HG02970 (cell line): ENCODE data around the gene BMP10.
"Not testable (repeated sequence)": the region's sequence is repeated elsewhere in the genome, so short reads cannot be mapped to it uniquely, and the experiment has no call there.

Experiments
- ATAC-seq: cut with Tn5 transposase; IDR thresholded peaks from one replicate; pipeline ENCODE4 v1.9.1; 2021; ENCODE audit warnings: mild to moderate bottlenecking, moderate library complexity, moderate number of reproducible peaks; ENCODE audit not compliant: unreplicated experiment, low FRiP score

BMP10 gene

DNA sequence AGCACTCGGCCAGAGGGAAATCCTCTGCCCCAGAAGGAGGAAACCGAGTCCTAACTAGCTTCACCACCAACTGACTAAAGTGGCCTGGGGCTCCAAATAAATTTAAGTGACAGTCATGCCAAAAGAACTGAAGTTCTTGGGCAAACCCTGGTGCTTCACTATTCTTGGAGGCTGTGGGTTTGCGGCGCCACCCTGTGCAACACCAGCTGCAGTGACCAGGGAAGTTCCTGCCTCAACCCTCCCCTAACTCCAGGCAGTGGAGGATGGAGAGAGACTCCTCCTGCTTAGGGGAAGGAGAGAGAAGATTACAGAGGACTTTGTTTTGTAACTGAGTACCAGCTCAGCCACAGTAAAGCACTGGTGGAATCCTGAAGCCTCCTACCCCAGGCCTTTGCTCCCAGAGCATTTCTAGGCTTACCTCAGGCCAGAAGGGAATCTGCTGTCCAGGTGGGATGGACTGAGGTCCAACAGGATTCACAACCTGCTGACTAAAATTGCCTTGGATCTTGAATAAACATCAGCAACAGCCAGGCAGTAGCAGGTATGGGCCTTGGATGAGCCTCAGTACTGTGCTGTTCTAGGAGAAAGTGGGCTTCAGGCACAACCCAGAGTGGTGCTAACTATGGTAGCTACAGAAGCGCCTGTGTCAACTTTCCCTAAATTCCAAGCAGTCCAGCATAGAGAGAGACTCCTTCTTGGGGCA, 29.4 kb upstream of the BMP10 start:
- no peak for ATAC-seq

- ATAC-seq, result not testable (repeated sequence)
Measured at GRCh38 chr2:68895981-68896380, 24.8 kb upstream of the BMP10 start.

DNA sequence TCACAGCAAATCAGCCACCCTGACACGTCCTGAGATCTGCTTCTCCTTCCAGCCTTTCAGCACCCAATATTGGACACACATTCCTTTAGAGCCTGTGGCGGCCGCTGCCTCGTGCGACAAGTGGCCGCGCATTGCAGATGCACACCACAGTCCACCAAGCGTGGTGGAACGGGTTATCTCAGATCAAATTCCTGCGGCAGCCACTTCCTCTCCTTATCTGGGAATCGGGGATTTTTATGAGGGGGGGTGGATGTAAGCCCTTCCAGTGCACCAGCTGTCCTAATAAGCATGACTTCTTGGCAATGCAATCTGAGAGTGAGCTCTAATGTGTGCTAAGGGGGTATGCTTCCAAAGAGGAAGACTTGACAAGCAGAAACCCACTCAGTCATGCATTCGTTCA, 18.3 kb upstream of the BMP10 start:
- ATAC-seq, result no peak

DNA sequence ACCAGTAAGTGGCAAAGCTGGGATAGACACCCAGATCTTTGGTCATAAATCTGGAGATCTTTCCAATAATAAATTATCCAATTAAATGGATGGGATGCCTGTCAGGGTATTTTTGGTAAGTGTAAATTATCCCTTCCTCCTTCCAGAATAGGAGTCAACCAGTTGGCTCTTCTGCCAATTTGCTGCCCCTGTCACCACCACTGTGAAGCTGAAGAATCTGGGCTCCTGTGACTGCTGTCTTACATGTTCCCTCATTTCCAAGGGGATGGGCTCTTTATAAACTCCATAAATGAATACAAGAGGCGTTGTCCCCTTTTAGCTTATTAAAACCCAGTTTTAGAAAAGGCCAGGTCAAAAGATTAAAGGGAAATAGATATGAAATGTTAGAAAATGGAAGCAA, 17.8 kb upstream of the BMP10 start:
- no peak for ATAC-seq

DNA sequence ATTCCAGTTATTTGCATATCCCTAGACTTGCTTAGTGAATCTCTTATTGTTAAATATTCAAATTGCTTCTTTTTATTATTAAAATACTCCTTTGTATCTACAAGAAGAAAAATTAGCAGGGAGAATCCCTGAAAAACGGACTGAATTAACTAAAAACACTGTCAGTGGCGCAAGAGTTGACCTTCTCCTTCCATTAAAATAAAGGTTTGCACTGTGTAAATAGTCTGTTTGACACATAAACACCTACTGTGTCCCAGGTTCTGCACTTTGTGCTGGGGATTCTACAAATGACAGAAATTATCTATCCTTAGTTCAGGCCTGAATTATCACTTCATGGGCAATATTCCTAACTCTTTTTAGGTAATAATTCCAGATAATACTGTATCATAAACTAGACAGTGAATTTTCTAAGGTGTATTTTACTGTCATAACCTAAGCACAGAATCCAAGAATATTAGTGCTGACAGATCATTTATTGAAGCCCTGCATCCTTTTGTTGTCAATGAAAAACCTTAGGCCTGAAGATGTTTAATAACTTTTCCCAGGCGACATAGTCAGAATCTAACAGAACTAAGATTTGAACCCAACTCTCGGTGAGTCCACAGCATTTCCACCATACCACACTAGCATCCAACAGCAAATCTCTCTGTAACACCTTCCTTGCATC, 17.0 kb upstream of the BMP10 start:
- ATAC-seq, result no peak

DNA sequence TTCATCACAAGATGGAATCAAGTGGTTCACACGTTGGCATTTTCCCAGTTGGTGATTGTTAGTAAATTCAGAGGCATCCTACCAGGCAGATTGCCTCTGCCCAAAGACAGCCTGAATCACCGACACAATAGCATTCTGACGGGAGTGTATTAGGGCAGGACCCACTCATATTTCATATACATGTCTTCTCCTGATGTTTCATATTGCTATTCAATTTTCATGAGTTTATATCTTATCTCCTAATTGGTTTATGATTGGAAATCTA, 14.5 kb upstream of the BMP10 start:
- no peak for ATAC-seq

DNA sequence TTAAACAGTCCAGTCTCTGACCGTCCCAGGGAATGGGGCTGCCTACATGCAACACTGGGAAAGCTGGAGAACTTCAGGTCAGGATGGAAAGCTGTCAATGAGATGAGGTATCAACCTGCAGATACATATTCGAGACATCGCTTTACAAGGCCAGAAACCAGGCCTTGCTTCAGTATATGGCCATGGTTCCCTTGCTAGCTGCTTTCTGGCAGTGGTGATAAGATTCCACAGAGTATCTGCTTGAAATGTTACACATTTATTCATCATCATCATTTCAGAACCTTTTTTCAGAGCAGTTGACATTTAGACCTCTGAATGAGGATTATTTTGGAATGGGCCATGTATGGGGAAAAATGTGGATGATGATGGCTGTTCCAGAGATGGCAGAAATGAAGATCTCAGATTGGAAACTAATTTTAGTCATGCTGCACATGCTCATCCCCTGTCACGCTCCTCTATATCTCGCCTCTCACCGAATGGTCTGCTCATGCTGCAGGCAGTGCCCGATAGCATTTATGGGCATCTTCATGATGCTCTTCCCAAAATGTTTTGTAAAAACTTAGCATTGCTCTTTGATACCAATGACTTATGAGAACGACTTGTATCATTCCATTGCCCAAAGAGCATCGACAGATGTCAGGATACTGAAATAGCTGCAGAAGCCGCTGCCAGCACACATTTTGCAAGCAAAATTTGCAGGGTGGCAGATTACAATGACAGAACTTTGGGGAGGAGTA, 14.0 kb upstream of the BMP10 start:
- no peak for ATAC-seq

DNA sequence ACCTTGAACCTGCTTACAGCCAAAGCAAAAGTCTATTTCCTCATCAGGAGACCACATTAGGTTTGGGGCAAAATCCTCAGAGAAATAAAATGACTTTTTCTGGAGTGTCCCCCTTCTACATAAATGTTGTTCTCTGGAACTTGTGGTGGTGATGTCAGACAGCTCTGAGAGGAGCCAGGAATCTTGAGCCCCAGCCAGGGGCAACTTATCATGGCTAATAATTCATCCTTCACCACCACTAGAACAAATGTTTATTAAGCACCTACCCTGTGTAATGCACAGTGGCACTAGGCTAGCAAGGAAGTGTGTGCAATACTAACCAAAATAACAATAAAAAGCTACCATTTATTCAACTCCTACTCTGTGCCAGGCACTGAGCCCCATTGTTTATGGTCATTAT, 9.0 kb upstream of the BMP10 start:
- no peak for ATAC-seq

DNA sequence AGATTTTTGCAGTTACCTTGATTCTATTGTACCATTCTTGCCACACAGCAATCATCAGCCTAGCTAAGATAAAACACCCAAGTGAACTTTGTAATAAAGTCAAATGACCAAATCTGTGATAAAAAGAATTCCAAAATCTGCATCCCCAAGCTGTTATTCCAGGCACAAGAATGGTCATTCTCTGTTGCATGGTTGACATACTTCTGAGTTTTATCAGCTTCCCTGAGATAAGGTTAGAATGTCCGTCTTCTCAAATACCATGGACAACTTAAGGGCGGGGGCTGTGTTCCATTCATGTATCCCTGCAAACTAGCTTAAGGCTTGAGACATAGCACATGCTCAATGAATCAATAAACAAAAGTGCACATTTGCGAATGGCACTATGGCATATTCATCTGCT, 8.1 kb upstream of the BMP10 start:
- no peak for ATAC-seq

DNA sequence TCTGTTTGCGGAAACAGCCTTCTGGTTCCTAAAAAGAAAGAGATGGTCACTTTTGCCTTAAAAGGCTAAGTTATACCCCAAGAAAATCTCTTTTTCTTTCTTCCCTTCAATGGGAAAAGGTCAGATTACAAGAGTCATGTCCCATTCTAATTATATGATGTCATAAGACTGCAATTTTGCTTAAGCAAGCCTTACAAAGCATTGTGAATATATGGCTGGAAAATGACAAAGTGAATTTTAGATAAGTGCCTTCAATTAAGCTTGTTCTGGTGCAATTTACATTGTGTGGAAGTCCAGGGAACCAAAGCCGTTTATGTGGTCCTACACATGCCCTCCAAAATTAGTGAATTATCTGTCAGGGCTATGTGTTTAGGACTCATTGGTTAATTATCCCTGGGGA, 7.6 kb upstream of the BMP10 start:
- ATAC-seq, result no peak

DNA sequence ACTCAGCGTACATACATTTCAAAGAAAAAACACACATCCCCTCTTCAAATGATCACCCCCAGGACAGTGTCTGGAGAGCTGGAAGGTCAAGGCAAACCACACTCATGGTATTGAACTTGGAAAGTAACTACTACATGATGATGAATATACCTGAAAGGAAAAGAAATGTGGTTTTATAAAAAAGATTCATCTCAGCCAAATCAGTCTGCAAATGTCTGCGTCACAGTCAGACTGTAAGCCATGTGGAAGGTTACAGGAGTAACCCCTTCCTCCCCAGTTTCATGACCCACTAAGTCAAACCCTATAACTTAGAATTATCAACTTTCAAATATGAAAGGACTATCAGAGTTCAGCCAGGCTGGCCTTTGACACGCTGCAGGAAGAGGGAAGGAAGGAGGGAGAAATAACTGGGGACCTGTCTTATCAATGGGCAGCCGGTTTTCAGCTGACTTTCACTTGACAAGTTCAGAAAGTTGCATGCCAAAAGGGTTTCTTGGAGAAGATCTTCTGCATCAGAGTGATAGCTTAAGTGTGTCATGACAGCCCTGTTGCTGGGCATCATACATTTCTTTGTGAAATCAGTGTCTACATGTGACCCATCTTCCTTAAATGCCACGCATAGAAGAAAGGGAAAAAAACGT, 7.0 kb upstream of the BMP10 start:
- no peak for ATAC-seq

DNA sequence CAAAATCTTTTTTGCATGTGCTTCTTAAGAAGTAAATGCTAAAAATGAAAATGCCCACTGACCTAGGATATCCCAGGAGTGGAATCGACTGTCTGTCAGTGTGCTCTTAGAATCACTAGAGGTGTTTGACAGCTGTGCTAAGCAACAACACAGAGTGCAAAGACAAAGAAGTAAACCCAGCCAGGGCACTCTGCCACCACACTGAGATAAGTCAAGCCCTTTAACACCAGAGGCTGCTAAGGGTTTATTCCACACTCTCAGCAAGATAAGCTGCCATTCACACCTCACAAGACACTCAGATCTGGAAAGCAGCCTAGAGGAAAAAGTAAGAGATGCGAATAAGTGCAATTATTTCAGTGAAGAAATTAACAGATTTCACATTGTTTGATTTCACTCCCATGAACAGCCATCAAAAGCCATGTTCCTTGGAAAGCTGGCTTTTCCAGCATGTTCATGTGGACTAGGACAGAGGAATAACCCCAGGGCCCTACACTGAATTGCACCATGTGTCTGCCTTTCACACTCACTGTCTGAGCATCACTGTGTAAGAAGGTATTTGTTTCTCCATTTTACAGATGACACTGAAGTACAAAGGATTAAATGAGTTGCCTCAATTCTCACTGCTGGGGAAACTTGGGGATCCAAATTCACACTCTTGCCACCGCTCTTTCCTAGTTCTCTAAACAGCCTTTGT, 6.0 kb upstream of the BMP10 start:
- no peak for ATAC-seq

GRCh38 chr2:68870215-68870614, 982 bp downstream of the BMP10 start:
- no peak for ATAC-seq

- ATAC-seq, result no peak
Measured at GRCh38 chr2:68865108-68865507, 6.1 kb downstream of the BMP10 start.

DNA sequence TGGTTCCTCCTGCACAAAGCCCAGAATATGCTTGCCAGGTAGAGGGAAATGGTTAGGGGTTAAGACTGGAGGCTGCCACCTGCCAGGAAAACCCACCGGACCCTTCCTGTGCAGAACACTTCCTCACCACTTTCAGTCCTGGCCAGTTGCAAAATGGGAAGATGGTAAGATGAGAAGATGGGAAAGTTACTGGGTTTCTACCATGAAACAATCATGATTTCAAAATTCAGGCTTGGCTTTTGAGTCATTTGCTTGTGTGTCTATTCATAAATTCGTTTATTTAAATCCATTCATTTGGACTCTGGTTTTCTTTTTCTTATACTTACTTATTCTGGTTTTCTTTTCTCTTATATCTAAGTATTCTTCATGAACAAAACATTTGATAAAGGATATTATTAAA, 7.2 kb downstream of the BMP10 start:
- ATAC-seq, result no peak

DNA sequence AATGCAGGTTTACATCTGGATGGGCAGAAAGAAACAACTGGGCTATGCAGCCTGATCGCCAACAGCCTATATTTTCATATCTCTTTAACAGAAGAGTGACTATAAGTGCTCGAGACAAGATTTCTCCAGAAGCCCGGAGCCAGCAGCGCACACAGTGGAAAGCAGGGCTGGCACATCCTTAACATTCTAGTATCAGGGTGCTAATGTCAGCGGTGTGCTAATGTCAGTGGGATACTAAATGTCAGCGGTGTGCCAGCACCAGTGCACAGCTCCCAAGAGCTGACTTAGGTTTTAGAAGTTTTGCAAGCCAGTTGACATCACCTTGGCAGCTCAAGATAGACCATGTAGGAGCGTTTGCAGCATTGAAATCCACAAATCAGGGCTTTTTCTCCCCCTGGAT, 8.3 kb downstream of the BMP10 start:
- no peak for ATAC-seq

DNA sequence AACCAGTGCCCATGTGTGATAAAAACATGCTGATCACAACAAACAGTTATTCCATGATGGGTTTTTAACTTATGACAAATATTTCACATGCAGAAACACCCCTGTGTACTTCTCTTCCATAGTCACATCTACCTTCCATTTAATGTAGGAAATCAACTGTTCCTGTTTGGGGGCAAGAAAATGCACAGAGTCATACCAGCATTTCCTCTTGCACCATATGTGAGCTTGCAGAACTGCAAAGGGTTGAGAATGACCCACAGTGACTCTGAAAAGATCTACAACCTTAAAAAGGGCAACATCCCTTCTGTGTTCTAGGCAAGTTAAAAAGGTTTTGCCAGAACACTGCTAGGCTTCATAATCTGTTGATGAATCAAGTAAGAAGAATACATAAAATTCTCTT, 9.9 kb downstream of the BMP10 start:
- ATAC-seq, result no peak

DNA sequence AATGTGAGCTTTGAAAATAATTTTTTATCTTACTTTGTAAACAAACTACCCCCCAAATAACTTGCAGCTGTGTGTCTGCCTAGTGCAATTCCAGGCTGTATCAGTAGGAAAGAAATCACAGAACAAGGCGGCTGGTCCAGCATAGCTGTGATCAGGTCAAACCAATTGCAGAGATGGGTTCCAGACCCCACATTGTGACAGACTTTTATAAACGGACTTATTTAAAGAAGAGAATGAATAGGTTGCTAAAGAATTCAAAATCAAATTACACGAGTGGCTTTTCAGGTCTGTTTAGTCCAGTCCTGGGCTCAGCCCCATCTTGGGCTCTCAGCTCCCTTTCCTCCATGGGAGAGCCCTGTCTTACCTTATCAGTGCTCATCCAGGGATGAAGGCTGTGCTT, 11.1 kb downstream of the BMP10 start:
- ATAC-seq, result no peak

GRCh38 chr2:68857855-68858456, 13.2 kb downstream of the BMP10 start:
- ATAC-seq, result no peak

- ATAC-seq, result no peak
Measured at GRCh38 chr2:68857202-68857845, 13.9 kb downstream of the BMP10 start.
